GM12891 (cell line): ENCODE data around the gene TASP1.

ENCODE experiments used
- PAX5 ChIP-seq: IDR thresholded peaks from 2 replicates; pipeline ENCODE4 v1.6.1; 2011; ENCODE audit warnings: low read length, moderate library complexity, mild to moderate bottlenecking; ENCODE audit not compliant: insufficient read depth, severe bottlenecking
- POLR2A ChIP-seq: IDR thresholded peaks from 2 replicates; pipeline ENCODE4 v1.6.1; 2011; ENCODE audit warnings: low read depth, low read length, control low read depth
- POLR2AphosphoS5 ChIP-seq: IDR thresholded peaks from 2 replicates; pipeline ENCODE4 v1.6.1; 2011; ENCODE audit warnings: low read depth, low read length, control low read depth
- POU2F2 ChIP-seq: IDR thresholded peaks from 2 replicates; pipeline ENCODE4 v1.6.1; 2011; ENCODE audit warnings: low read depth, mild to moderate bottlenecking, control low read depth, low read length, moderate library complexity
- SPI1 ChIP-seq: IDR thresholded peaks from 2 replicates; pipeline ENCODE4 v1.6.1; 2011; ENCODE audit warnings: low read depth, low read length, control low read depth
- TAF1 ChIP-seq: IDR thresholded peaks from 2 replicates; pipeline ENCODE4 v1.6.1; 2011; ENCODE audit warnings: low read depth, low read length, control low read depth

DNA sequence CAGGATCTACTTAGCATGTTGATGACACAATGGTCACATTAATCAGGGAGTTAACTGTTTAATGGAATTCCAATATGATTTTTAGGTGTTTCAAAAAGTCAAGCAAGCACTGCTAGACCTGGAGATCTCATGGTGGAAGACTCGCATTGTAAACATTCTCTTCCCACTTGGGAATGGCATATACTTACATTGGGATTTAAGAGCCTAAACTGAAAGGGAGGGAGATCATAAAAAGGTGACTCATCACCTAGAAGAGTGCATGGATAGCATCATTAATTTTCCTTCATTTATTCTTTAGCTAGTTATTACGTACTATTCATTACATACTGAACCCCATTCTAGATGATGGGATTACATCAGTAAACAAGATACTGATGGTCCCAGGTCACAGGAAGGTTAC lies 185.4 kb downstream of the TASP1 start:
- TF ChIP-seq POLR2AphosphoS5 (no peak), POLR2A (no peak), POU2F2 (no peak), TAF1 (no peak), SPI1 (no peak), PAX5 (no peak)
